ENCODE measurements around the gene MGAT2.
"Not testable (repeated sequence)": the region's sequence is repeated elsewhere in the genome, so short reads cannot be mapped to it uniquely, and the experiment has no call there.

The MGAT2 gene

GRCh38 chr14:49620182-49621113 lies at the start of gene MGAT2, which contains the start of gene RPL36AL:
Gene MGAT2, plus strand, starts transcription at chr14:49620799. Its CDS starts 470 bp downstream, at chr14:49621269.
Gene RPL36AL, minus strand, starts transcription at chr14:49620626. Its CDS starts 1,522 bp downstream, at chr14:49619104.
- peak; percentile 99 for DNase-seq

- no peak for DNase-seq
Observed at GRCh38 chr14:49574038-49574437, 46.6 kb upstream of the MGAT2 start.

GRCh38 chr14:49578141-49578540 lies 42.5 kb upstream of the MGAT2 start:
- DNase-seq = no peak

GRCh38 chr14:49579841-49580240 lies 40.8 kb upstream of the MGAT2 start:
- no peak for DNase-seq

GRCh38 chr14:49581209-49582112 lies 39.1 kb upstream of the MGAT2 start:
- no peak for DNase-seq

GRCh38 chr14:49582113-49582977 lies 38.3 kb upstream of the MGAT2 start:
- no peak for DNase-seq

GRCh38 chr14:49583629-49584028 lies 37.0 kb upstream of the MGAT2 start:
- DNase-seq = no peak

- DNase-seq = no peak
Observed at GRCh38 chr14:49584058-49584457, 36.5 kb upstream of the MGAT2 start.

- DNase-seq = not testable (repeated sequence)
Observed at GRCh38 chr14:49584981-49585640, 35.5 kb upstream of the MGAT2 start.

GRCh38 chr14:49585803-49586672 lies 34.6 kb upstream of the MGAT2 start, which contains the start of gene RPS29:
Gene RPS29, minus strand, starts transcription at chr14:49586380. Its CDS starts 34 bp downstream, at chr14:49586346.
- DNase-seq = peak; percentile 94

- peak; percentile 58 for DNase-seq
Observed at GRCh38 chr14:49586673-49587460, 33.7 kb upstream of the MGAT2 start.

- no peak for DNase-seq
Observed at GRCh38 chr14:49589387-49589786, 31.2 kb upstream of the MGAT2 start.

- peak; percentile 76 for DNase-seq
Observed at GRCh38 chr14:49593016-49593415, 27.6 kb upstream of the MGAT2 start.

GRCh38 chr14:49594347-49595091 lies 26.1 kb upstream of the MGAT2 start:
- DNase-seq = peak; percentile 89

- DNase-seq = no peak
Observed at GRCh38 chr14:49598189-49598484, 22.5 kb upstream of the MGAT2 start.

GRCh38 chr14:49598485-49599300 lies 21.9 kb upstream of the MGAT2 start, which contains the start of gene LRR1:
Gene LRR1, plus strand, starts transcription at chr14:49598940. Its CDS starts 81 bp downstream, at chr14:49599021.
- DNase-seq = peak; percentile 75

GRCh38 chr14:49607583-49607982 lies 13.0 kb upstream of the MGAT2 start:
- no peak for DNase-seq

- no peak for DNase-seq
Observed at GRCh38 chr14:49612251-49612650, 8.3 kb upstream of the MGAT2 start.
